Heart left ventricle (tissue), 13 donors: Measurements from ENCODE around the gene BDH1.

Source experiments
- CTCF ChIP-seq, 12 donors: fragments of 200-600 bp; sonication (generic) in 4 of 12; IDR thresholded peaks; one replicate each; pipeline versions ENCODE4 v1.5.0 to v1.8.0; 2018 to 2022; ENCODE audit warnings: antibody characterized with exemption in 12 of 12, mild to moderate bottlenecking in 5 of 12
- POLR2A ChIP-seq, 2 donors: fragments of 450-650 bp; IDR thresholded peaks; one replicate each; pipeline ENCODE4 v1.6.1; 2017; ENCODE audit warnings: antibody characterized with exemption in 2 of 2, mild to moderate bottlenecking in 2 of 2, moderate library complexity in 2 of 2
- donor health status: ischemic (EF 13 %, LVEDD 7.1; RV severe dilation, severe dysfunction).
- donor health status: DM: no; HTN: yes; CAD: no.
- donor health status: DM: no; HTN: no; CAD: no.
- donor health status: ischemic (EF 25% LVEDD 6.9; RV normal size, moderate dysfunction).
- donor health status: ischemic (EF 25% LVEDD 5.7; RV mildly dilated, moderate dysfunction).
- donor health status: ischemic (EF 35%, LVEDD 5.7; RV mildly dilated, moderate dysfunction).
- donor health status: nonischemic (EF 11% LVEDD 7.7; RV severe dilation, severe dysfunction).
- donor health status: DM: yes; HTN: yes; CAD: no.
- donor health status: PGD.
- donor health status: ischemic (EF 29% LVEDD 5.4; RV normal size, mild dysfunction).
- donor health status: nonischemic (EF 23%, LVEDD 6.1; RV moderate dilation, normal function).

GRCh38 chr3:197475514-197475913 is 80.3 kb downstream of the BDH1 start:
- TF ChIP-seq CTCF (IDR thresholded peaks at IDR 0.05) = no peak
- no peak for TF ChIP-seq POLR2A (IDR thresholded peaks at IDR 0.05)
